NCI-H69 (cell line): ENCODE measurements around the gene PASD1.
"Not testable (repeated sequence)": the region's sequence is repeated elsewhere in the genome, so short reads cannot be mapped to it uniquely, and the experiment has no call there.

ENCODE experiments used
- DNase-seq: peaks from one replicate; lab custom pipeline; 2025; lab: John Stamatoyannopoulos, UW

The PASD1 gene

GRCh38 chrX:151621422-151621821 lies 57.9 kb downstream of the PASD1 start:
- DNase-seq, result no peak

DNA sequence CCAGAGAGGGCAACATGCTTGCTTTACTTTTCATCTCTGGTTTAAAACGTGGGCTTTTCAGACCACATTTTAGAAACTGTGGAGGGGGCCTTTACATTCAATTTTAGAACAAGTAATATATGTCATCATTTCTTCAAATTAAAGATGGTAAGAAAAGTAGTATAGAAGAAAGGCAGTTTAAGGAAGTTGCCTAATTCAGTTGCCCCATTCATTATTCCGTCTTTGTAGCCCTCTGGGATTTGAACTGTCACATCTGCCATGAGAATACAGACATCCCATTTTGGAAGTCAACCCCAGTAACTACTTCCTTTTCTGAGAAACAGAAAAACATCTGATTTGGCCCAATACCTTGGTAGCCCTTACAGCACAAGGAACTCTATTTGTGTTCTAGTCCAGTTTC lies 61.2 kb downstream of the PASD1 start:
- no peak for DNase-seq

DNA sequence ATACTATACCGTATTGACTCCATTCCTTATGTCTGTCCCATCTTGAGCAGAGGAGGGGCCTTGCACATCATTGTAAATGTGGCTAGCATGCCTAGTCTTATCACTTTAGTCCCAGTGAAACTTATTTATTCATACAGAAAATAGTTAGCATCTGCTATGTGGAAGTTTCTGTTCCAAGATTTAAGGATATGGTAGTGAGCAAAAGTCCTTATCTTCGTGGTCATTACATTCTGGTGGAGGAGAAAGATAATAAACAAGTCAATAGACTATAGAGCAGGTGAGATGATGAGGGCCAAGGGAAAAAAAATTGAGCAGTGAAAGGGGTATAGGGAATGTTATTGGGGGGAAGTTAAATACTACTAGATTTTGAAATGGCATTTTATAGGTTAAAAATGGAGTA lies 68.3 kb downstream of the PASD1 start:
- DNase-seq, result no peak

DNA sequence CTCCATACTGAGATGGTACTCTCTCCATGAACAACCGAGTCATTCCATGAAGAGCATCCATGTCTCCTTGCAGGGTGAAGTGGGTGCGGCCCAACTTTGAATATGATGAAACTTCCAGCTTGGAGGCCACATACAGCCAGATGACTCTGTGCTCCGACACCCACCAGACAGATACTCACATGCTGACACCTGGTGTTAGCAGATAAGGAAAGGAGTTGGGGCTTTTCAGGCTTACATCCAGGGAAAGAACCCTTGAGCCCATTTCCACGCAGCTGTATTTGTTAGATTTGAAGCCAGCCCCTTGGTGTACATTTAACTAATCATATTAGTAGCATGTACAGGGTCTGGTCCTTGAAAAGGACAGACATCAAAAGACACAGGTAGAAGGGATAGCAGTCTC lies 69.7 kb downstream of the PASD1 start:
- DNase-seq, result no peak

GRCh38 chrX:151634937-151635336 lies 71.5 kb downstream of the PASD1 start:
- no peak for DNase-seq

DNA sequence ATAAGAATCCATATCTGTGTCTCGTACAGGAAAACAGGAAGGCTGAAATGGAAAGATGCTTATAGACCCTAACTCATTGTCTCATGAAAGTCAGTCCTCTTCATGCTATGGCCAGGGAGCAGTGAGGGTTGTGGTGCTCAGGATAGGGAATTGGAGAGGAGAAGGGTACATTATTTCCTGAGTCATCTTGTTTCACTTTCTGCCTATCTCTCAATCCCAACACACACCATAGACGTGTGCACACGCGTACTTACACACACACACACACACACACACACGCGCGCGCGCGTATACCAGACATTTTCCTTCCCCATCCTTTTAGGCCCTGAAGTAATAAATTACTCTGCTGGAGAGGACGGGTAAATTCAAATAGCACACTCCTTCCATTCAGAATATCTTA lies 78.1 kb downstream of the PASD1 start:
- no peak for DNase-seq

DNA sequence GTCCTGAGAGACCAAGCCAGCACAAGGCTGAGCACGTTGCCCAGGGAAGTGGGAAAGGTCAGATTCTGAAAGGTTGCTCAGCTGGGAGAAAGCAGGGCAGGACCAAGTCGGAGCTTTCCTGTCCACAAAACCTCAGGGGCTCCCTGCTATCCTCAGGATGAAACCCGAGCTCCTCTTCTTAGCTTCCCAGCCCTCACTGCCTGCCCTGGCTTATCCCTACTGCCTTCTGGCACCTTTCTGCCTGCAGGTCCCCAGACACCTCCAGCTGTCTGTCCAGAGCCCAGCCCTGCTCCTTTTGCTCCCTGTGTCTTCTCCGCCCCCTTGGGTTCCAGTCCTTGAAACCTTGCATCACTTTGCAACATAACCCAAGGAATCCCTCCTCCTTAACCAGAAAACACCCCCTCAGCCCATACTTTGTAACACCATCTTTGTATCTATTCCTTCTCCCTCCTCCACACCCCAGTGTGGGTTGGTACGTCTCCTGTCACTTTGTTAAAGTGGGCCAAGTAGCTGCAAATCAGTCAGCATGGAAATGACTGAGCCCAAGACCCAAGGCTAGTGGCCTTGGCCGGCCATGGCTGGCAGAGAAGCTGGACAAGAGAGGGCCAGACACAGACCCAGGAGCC lies 111.8 kb downstream of the PASD1 start:
- no peak for DNase-seq

DNA sequence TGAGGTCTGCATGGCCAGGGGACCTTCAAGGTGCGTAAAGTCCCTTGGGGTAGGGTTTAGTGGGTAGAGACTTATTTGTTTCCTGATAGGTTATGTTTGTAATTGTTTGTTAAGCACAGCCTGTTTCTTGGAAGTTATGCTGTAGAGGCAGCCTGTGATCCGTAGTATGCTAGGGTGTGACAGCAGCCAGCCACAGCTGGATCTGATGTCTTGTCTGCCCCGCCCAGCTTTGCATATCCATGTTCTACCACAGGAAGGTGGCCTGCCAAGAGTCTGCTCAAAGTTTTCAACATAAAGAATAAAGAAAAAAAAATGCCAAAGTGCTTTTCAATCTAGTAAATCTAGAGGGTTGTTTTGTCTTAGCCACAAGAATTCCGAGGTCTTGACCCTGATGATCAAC lies 112.7 kb downstream of the PASD1 start:
- DNase-seq, result no peak

DNA sequence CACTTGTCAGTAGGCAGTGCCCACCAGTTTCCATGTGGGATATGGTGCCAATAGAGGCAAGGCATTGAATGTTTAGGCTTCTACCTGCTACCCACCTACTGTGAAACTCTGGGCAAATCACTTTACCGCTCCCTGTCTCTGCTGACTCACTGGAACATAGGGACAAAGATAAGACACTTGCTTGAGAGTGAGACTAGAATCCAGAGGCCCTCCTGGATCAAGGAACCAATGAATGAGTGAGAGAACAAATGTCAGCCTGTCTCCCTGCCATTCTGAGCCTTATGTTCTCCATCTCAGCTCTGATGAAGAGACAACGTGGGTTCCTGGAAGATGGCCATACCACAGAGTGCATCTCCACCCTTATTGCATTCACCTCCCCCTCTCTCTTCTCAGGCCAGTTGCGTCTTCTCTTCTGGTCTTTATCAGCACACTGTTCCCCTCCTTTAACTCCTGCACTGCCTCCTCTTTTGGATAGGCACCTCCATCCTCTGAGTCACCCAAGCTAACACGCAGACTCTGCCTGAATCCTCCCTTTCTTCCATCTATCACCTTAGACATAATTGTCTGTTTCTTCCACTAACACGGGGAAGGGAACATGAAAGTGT lies 116.4 kb downstream of the PASD1 start:
- no peak for DNase-seq

DNA sequence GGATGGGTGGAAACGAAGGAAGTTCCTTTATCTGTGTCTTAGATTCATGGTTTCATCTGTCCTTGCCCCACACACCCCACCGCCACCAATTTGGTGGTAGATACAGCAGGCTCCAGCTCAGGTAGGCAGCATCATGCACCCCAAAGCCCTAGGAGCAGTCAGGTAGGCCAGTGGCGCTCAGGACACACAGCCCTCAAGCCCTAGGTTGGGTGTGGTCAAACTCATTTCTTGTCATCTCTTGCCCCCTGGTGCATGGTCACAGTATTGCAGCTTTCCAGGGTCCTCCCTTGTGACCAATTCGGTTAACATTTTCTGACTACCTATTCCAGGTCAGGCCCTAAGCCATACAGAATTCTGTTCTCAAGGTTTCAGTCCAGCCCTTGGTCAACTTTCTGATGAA lies 117.3 kb downstream of the PASD1 start:
- peak; percentile 31 for DNase-seq

DNA sequence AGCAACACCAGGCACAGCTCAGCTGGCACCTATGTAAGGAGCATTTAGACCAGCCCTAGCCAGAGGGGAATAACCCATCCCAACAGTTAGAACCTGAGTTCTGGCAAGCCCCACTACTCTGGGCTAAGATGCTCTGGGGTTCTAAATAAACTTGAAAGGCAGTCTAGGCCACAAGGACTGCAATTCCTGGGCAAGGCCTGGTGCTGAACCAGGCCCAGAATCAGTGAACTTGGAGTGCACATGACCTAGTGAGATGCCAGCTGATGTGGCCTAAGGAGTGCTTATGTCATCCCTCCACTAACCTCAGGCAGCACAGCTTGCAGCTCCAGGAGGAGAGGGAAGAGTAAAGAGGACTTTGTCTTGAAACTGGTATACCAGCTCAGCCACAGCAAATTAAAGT lies 124.2 kb downstream of the PASD1 start:
- DNase-seq, result no peak

- DNase-seq, result no peak
Measured at GRCh38 chrX:151688695-151689094, 125.2 kb downstream of the PASD1 start.

DNA sequence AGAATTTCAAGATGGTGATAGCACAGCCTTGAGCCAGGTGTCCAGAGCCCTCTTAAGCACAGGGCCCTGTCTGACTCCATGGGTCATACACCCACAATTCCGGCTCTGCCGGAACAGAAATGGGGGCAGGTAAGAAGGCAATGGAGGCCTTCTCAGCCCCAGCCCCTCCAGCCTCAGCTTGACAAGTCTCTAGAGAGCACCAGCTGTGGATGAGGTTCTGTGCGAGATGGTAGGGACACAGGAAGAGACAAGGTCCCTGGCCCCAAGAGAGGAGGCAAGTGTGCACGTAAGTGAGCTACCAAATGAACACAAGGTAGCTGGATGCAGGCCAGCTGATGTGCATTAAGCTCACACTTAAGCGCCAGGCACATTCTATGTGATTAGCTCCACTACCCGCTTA lies 129.3 kb downstream of the PASD1 start:
- no peak for DNase-seq

- no peak for DNase-seq
Measured at GRCh38 chrX:151694121-151694520, 130.6 kb downstream of the PASD1 start.

DNA sequence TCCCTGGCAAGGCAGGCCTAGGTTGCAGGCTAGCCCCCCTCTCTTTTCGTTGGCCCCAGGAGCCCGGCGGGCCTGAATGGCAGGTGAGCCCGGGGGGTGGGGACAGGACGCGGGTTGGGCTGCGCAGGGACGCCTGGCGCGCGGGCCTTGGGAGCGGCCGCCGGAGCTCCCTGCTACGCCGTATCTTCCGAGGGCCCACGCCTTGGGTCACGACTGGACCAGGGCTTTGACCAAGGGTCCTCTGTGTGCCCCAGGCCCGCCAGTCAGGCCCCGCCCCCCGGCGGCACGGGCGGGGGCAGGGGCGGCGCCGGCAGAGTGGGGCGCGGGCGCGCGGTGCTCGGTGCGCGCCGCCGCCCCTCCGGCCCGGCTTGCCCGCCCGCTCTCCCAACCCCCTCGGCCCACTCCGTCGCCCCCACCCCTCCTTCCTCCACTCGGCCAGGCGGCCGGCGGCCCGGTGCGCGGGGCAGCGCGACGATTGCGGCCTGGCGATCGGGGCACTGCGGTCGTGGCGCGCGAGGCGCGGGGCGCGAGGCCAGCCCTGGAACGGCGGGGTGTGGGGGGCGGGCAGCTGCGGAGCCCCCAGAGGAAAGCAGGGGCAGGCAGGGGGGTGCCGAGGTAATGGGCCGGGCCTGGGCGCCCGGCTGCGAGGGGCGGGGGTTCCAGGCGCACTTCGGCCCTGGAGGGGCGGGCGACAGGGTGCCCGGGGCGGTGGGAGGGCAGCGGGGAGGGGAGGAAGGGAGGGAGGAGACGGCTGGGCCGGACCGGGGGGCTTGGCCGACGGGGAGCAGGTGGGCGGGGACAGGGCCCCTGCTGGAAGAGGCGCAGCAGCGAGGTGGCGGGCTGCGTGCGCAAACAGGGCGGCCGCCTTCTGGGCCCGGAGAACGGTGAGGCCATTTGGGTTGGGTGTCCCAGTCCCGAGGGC lies 131.4 kb downstream of the PASD1 start, which contains the start of gene PRRG3:
Gene PRRG3 (plus strand): TSS at position 798 of the 922 bp plus-strand sequence. CDS start 3,357 bp downstream, outside the sequence.
- no peak for DNase-seq

DNA sequence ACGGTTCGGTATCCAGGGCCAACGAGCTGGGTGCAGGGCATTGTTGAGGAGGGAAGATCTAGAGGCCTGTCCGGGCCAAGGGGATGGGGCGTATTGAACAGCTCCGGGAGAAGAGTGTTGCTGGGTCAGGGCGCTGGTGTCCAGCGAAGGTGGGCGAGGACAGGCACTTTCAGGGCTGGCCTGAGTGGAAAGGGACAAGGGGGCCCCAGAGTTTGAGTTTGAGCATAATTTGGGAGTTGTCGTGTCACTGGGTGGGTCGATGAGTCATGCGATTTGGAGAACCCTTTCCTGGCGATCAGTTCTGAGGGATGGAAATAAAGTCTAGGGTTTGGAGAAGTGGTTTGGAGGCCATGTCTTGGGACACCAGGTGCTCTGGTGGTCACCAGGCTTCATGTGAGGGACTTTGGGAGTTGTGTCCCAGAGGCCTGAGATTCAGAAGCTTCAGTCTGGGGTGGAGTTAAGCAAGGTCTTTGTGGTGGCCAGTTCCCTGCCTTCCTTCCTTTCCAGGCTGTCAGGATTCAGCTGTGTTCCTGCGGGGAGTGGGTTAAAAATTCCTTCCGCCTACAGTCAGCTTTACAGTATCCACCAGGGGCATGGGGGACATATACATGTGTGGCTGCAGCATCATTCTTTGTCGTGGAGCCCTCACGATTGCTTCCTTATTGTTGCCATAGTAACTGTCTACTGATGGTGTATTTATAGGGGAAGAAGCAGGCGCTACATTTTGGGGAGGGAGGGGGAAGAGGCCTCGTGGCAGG lies 132.3 kb downstream of the PASD1 start:
- no peak for DNase-seq

DNA sequence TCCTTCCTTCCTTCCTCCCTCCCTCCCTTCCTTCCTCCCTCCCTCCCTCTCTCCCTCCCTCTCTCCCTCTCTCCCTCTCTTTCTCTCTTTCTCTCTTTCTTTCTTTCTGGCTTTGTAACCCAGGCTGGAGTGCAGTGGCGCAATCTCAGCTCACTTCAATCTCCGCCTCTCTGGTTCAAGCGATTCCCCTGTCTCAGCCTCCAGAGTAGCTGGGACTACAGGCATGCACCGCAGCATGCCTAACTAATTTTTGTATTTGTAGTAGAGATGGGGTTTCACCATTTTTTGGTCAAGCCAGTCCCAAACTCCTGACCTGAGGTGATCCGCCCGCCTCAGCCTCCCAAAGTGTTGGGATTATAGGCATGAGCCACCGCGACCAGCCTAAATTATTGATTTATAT lies 133.6 kb downstream of the PASD1 start:
- not testable (repeated sequence) for DNase-seq

DNA sequence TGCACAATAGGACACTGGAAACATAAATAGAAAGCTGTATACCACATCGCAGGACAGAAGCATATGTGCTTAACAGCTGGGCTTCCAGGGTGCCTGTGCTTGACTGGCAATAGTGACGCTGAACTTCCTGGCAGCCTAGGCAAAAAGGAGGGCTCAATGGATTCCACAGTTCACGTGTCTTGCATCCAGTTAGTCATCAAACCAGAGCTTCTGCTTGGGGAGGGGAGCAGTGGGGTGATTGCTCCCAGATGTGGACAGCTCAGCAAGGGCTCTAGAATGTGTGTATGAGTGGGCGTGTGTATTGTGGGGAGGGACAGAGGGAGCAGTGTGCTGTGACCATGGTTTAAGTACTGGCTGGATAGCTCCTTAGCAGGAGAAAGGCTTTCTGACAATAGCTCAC lies 134.0 kb downstream of the PASD1 start:
- no peak for DNase-seq

DNA sequence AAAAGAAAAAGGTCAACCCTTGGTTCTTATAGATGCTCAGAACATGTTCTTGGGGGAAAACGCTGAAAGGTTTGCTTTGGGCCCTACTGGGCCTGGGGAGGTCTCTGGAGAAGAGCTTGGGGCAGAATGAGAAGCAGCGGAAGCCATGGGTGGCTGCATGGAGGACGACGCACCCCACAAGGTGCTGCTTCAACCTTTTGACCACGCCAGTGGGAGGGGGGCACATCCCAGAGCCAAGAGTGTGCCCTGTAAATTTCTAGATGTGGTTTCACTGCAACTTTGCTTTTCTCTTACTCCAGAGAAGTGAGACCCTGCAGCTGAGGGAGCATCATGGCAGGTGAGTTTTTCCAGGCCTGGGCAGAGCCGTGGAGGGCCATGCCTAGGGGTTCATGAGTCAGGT lies 135.0 kb downstream of the PASD1 start:
- no peak for DNase-seq

GRCh38 chrX:151699746-151700145 lies 136.3 kb downstream of the PASD1 start:
- no peak for DNase-seq

GRCh38 chrX:151700581-151700980 lies 137.1 kb downstream of the PASD1 start:
- no peak for DNase-seq

DNA sequence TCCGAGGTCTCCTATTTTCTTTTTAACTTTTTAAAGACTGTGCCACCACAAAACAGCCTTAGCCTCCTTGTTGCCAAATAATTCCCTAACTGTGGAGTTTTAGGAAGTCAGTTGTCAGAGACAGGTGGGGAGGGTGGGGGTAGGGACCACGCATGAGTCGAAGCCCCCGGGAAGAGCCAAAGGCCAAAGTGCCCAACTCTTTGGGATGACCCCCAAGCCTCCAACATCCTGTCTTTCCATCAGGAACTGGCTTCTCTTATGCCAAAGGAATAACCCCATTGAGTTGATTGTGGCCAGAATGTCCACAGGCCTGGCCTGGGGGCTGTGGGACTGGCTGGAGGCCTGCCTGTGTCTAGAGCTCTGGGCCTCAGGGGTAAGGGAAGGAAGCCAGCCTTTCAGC lies 137.6 kb downstream of the PASD1 start:
- no peak for DNase-seq
